HepG2 (cell line): ENCODE data around the gene CDH12.

ENCODE experiments used
- CREB3 ChIP-seq: sonication (generic); formaldehyde crosslinking; IDR thresholded peaks from 2 replicates; pipeline ENCODE4 v1.5.0; 2020; ENCODE audit warnings: missing genetic modification reagents
- CTCF ChIP-seq: sonication (generic); formaldehyde crosslinking; IDR thresholded peaks from 2 replicates; pipeline ENCODE4 v1.5.0; 2020; ENCODE audit warnings: mild to moderate bottlenecking, missing genetic modification reagents, moderate library complexity
- ESRRA ChIP-seq: sonication (generic); formaldehyde crosslinking; IDR thresholded peaks from 2 replicates; pipeline ENCODE4 v1.5.1; 2020; ENCODE audit warnings: mild to moderate bottlenecking, low read depth, missing genetic modification reagents
- MTA3 ChIP-seq: sonication (generic); formaldehyde crosslinking; IDR thresholded peaks from 2 replicates; pipeline ENCODE4 v1.4.0; 2020; ENCODE audit warnings: missing genetic modification reagents
- PITX1 ChIP-seq: sonication (generic); formaldehyde crosslinking; IDR thresholded peaks from 2 replicates; pipeline ENCODE4 v1.5.1; 2020; ENCODE audit warnings: mild to moderate bottlenecking, missing genetic modification reagents
- POLR2AphosphoS5 ChIP-seq: IDR thresholded peaks from 2 replicates; pipeline ENCODE4 v1.6.1; 2012; ENCODE audit warnings: low read depth, low read length
- RNF2 ChIP-seq: fragments of 450-650 bp; conservative IDR thresholded peaks from 2 replicates; pipeline ENCODE4 v1.6.1; 2016; ENCODE audit warnings: low read depth
- ZNF333 ChIP-seq: sonication (generic); formaldehyde crosslinking; IDR thresholded peaks from 2 replicates; pipeline ENCODE4 v1.4.0; 2020; ENCODE audit warnings: mild to moderate bottlenecking, missing genetic modification reagents, borderline replicate concordance
- ZNF549 ChIP-seq: sonication (generic); formaldehyde crosslinking; IDR thresholded peaks from 2 replicates; pipeline ENCODE4 v1.5.0; 2020; ENCODE audit warnings: missing genetic modification reagents

GRCh38 chr5:22351178-22351577, 502.0 kb downstream of the CDH12 start:
- TF ChIP-seq CTCF (CRISPR knock-in tag), result no peak
- TF ChIP-seq POLR2AphosphoS5, result no peak
- TF ChIP-seq PITX1 (CRISPR knock-in tag), result no peak
- no peak for TF ChIP-seq CREB3
- no peak for TF ChIP-seq MTA3
- TF ChIP-seq ESRRA (CRISPR knock-in tag), result no peak
- TF ChIP-seq ZNF549 (CRISPR knock-in tag), result no peak
- TF ChIP-seq ZNF333 (CRISPR knock-in tag), result no peak
- TF ChIP-seq RNF2, result no peak
